Endometrial microvascular endothelial cells (primary cell): ENCODE data around the gene PCSK9. TPM values are rescaled to one million over a fixed set of nuclear protein-coding genes. Genes with fewer than 3 reads are reported as not detected.

ENCODE experiments used
- in situ Hi-C: cut with HindIII; loops from 2 replicates; pipeline ENCODE4 v1.10.0; 2017; ENCODE audit warnings: low sequenced_read_pairs, low pct_unique_long_range_greater_than_20kb; ENCODE audit errors: inconsistent ontology term
- total RNA-seq: library from RNA; depleted of rRNA; stranded (reverse); fragments of >200 nt; gene quantifications from one replicate; pipeline ENCODE4 v1.2.3, GENCODE V29; 2015; ENCODE audit errors: inconsistent ontology term

Gene PCSK9
- total RNA-seq, 1 donor from 2014 or later, result not detected

DNA sequence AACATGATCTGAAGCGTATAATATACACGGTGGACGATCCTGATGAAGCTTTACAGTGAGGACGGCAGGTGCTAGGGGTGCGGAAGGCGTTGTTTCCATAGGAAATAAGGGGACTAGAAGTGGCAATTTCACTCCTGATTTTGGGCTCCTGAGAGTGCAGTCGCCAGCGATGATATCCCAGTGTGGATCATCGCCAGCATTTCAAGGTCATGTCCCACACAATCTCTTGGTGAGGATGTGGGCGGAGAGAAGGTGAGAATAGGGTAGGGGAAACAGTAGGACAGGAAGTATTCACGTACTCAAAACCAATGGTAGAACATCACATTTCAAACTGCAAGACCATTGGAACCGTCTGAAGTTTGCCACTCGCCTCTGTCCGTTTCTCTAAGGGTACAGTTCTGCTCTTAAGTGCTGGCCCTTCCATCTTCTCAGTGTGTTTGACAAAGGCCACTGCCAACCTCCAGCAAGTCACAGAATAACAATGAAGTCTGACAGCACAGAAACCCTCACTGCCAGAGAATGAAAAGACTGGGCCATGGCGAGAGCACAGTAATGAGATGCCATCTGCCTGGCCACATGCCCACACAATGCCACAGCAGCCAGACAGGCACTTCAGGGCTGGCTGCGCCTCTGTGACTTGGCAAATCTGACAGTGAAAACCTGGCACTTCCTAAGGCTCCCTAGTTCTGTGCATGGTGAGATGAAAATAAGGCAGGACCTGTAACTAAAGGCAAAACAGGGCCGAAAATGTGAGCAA, 27.9 kb downstream of the PCSK9 start:
- in situ Hi-C loops, result no loop called here

DNA sequence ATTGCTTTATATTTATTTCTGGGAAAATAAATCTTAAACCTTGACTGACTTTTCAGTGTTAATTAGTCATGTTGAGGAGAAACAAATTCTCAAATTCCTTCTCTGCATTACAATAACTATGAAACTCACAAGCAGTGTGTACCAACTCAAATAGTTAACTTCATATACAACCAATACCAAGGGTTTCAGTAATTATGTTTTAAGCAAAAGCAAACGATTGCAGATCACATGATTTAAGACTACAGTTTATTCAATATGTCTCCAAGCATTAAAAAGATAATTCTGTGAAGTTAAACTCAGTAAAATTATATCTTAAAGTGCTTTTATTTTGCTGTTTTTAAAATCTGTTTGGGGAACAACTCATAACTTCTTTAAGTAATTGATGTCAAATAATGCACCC, 28.6 kb downstream of the PCSK9 start:
- in situ Hi-C loops, result no loop called here

DNA sequence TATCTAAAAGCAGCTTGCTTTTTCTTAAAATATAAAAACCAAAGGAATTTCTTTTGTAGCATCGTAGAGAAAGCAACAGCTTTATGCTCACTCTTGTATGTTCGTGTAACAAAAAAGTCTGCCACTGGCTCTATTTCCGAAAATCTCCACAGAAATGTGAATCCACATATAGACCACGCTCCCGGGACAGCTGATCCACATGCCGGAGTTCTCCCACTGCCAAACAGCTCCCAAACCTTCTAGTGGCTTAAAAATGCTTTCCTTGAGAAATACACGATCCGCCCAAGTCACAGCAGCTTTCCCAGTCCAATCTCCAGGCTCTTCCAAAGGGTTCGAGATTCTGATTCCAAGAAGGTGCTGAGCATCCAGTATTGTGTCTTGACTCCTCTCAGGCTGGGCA, 29.3 kb downstream of the PCSK9 start:
- in situ Hi-C loops, result no loop called here

DNA sequence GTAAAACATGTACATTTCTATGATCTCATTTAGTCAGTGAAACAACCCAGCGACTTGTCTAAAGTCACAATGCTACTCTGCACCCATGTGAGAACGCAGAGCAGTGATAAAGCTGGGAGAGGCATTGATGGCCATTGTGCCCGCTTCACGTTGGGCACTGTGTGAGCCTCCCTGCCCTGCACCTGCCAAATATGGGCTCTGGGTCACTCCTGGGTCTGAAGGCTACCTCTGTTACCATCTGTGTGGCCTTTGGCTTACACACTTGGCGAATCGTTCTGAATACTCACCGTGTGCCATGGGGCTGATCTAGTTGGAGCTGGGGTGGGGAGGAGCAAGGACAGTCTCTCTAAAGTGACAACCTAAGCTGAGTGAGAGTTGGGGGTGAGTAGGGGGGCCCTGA, 29.9 kb downstream of the PCSK9 start:
- in situ Hi-C loops, result no loop called here

DNA sequence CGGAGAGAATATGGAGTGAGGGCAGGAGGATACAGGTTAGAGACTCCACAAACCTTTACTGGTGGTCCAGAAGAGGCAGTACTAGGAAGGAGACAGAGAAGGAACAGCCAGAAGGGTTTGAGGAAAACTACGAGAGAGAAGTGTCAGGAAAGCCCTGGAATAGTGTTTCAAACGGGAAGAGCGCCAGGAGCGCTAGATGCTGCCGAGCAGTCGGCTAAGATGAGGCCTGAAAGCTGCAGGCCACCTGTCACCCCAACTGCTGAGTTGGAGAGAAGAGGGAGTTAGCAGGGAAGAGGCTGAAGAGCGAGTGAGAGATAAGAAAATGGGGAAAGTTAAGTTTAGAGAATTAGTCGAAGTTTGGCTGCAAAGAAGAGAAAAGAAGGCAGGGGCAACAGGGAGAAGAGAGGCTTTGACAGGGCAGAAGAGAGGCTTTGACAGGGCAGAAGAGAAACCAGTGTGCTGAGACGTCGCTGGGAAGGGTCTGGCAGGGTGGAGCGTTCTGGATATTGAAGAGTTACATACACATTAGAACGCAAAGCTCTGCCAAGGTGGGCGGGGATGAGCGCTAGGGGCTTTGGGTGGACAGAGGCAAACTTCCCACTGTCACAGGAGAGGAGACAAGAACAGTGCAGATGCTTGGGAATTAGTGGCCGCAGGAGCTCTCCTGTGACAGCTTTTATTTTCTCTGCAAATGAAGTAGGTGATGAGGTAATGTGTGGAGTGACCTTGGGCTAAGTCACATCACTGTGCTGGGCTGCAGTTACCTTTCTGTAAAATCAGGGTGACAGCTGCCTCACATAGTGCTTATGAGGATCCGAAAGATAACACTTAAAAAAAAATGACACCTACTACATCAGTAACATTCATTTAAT, 31.2 kb downstream of the PCSK9 start:
- in situ Hi-C loops, result no loop called here

DNA sequence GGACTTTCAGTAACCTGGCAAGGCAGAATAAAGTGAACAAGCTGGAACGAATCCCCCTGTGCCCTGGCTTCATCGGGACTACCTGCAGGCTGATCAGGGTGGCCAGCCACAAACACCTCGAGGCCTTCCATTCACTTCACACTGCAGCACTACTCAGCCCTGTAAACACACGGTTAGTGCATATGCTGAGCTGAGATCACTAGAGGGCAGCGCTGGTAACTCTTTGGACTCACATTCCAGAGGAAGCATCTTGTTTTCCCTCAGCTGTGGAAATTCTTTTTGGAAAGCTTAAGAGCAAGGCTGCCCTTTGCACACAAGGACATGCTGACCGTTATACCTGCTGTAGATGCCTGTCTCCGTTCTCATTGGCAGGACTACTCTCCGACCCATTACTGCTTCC, 32.1 kb downstream of the PCSK9 start:
- in situ Hi-C loops, result no loop called here

DNA sequence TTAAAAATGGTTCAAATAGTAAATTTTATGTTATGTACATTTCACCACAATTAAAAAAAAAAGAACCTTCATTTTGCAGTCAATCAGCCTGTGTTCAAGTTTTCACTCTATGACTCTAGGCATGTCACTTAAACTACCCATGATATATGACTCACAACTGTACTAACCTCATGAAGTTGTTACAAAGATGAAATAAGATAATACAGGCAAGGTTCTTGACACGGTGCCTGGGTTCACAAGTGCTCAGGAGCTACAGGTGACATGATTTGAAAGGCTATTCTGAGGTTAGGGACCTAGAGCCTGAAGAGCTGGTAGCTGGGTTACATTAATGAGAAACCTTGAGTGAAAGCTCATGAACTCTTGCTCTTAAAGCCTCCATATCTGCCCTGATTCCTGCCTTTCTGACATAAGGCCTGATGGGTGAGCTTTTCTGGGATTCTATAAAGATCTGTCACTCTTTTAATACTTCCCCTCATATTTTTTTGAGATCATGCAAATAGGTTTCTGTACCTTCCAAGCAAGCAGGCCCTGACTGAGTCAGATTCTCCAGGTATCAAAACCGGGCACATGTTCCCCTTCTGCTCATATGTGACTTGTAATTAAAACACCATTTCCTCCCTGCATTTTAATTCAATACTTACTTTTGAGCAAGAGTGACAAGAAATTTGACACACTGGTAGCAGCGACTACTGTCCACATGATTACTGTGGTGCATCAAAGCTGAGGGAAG, 34.0 kb downstream of the PCSK9 start:
- in situ Hi-C loops, result no loop called here

DNA sequence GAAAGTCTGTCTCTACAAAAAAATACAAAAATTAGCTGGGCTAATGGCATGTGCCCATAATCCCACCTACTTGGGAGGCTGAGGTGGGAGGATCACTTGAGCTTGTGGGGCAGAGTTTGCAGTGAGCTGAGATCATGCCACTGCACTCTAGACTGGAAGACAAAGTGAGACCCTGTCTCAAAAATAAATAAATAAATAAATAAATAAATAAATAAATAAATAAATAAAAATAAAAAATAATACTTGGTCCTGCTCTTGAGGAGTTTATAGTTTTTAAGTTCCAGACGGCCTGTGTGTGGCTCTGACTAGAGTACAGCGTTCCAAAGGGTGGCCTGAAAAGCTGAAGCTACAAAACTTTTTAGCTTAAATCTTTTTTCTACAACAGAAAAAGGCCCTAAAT, 35.1 kb downstream of the PCSK9 start:
- in situ Hi-C loops, result no loop called here

DNA sequence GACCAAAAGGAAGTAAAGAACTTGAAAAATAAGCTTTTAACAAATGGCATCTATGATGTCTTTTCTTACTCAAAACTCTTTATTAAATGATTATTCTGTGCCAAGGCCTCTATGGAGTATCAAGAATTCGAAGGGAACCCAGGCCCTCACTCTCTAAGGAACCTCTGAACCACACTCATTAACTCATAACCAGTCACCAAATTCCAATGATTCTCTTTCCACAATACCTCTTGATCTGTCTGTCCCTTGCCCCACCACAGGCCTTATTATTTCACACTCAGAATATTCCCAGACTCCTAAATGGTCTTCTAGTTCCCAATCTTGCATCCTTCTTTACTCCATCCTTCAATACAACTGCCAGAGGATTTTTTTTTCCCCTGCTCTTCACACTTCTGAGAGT, 37.0 kb downstream of the PCSK9 start:
- in situ Hi-C loops, result no loop called here

DNA sequence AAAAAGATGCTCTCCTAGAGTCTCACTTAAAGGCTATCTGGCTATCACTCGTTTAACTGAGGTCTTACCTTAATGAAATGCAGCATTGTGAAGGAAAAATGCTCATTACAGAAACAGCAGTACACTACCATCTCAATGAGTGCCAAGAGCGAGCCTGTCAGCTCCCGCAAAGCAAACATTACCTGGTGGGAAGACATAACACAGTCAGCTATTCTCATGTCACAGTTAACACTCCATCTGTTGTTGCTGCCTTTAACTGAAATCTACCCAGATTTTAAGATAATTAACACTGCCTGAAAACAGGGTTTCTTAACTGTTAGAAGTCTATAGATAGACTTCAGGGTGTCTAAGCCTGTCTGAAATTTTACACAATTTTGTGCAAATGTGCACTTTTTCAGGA, 39.1 kb downstream of the PCSK9 start:
- in situ Hi-C loops, result no loop called here

DNA sequence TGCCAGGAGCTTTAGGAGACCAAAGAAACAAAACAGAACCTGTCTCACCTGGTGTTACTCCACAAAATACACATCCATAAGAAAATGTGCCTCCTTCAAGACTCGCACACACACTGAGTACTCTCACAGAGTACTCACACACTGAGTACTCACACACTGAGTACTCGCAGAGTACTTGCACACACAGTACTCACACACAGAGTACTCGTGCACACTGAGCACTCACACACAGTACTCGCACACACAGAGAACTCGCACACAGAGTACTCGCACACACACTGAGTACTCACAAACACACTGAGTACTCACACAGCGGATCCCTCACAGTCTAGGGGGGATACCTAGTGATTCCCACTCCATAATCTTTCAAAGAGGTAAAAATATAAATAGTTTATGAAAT, 40.3 kb downstream of the PCSK9 start:
- in situ Hi-C loops, result no loop called here

DNA sequence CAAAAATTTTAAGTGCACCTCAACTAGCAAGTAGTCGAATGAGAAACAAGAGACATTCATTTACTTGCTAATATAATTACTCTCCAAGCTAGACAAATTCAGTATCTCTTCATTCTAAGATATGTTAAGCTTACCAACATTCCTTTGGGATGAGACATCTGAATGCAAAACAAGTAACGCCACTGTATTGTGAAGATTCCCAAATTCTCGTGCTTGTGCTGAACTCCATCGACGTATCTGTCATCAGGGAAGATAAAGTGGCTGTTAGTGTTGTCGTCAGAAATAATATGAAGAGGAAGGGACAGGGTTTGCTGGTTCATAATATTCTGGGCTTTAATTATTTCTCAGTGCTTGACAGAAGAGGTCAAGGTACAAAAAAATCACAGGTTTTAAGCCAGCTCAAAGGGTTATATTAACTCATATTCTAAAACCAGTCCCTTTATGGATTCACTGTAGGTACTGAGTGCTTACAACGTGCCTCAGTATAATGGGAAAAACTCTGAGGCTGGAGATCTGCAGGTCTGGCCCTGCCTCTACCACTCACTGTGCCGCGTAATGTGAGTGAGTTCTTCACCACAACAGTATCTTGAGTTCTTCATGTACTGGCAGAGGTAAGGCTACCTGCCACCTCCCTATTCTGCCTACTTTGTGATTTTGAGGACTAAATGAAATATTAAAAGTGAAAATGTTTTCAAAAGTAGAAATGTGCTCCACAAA, 42.0 kb downstream of the PCSK9 start:
- in situ Hi-C loops, result no loop called here

DNA sequence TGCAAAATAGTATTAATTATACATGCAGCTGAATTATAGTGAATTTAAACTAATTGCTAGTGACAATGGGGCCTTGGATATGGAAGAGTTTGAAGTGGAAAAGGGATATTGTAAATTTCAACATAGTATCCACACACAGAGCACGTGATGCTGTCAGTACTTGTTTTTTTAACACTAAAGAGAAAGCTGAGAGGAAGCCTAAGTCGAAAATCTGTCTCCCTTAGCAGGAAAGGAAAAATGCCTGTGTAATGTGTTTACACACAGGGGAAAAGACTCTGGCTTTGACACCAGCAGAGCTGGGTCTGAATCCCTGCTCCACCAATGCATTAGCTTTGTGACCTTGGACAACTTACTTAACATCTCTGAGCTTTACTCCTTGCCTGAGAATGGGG, 42.6 kb downstream of the PCSK9 start:
- in situ Hi-C loops, result no loop called here

DNA sequence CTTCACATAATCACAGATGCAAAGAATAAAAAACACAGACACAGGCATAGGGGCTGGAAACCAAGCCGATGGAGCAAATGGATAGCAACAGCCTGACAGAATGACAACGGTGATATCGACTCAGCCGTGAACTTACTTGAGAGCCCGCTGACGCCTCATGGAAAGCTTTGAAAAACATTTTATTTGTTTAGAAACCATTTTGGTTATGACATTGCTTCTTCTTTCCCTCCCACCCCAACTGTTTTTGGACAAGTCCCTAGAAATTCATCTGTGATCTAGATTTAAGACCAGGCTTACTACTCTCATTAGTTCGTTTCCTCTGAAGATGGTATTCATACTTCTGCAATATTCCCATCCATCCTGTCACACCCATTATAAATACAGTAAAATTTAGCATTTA, 44.9 kb downstream of the PCSK9 start:
- in situ Hi-C loops, result no loop called here

DNA sequence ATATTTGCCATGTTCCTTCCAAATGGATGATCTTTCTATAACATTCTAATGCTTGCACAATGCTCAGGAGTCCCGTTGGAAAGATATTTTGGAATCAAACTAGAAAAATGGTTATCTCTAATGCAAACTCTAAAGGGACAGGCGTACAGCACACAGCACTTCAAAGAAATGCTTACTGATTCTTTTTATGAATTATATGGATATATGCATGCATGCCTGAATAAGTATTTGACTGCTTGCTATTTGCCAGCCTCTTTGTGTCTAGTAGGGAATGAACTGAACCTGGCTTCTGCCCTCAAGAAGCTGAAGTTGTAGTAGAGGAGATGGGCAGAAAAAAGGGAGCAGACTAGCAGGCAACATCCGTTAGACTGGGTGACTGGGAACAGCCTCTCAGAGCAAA, 48.1 kb downstream of the PCSK9 start:
- in situ Hi-C loops, result no loop called here

DNA sequence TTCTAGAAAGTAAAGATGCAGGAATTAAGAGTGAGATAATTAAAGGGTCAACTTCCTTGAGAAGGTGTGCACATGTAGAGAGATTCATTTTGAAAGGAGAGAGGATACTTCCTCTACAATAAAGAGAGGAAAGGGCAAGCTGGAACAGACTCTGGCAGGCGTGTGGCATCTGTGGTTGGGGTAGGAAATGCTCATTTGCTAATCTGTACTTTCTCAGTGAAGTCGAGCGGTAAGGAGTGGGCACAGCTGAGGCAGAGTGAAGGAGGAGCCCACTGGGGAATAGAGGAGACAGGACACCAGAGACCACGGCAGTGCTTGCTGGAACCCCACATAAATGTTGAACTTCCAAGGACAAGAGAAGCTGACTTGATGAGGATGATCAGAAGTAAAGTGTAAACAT, 49.1 kb downstream of the PCSK9 start:
- in situ Hi-C loops, result no loop called here

DNA sequence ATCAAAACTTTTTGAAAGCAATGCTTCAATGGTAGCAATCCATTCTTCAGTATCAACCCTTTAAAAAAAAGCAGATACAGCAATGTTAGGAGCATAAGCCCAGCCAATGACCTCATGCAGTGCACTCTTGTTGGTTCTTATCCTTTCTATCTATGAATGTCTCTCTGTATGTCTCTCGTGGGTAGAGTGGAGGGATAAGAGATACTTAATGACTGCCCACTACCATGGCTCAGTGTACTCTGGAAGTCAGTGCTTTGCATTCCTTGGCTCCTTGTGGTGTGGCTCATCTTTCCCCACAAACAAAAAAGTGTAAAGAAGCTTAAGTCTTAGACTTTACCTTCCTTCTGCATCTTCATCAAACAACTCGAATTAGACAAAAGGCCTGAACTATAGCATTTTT, 50.3 kb downstream of the PCSK9 start:
- in situ Hi-C loops, result no loop called here

DNA sequence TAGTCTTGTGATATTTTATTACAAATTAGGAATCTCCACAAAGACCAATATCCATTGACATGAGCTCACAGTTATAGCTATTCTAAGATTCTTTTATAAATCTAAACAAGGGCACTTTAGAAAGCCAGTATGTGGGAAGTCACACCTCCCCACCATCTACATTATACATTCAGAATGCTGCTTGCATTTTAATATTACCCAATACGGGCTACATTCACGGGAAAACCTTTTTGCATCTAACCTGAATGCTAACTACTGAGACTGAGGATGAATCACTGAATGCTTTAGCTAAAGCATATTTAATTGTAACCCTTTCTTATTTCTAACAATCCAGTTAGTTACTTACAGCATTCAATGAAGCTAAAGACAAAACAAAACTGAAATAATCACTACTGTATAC, 53.1 kb downstream of the PCSK9 start:
- in situ Hi-C loops, result no loop called here

DNA sequence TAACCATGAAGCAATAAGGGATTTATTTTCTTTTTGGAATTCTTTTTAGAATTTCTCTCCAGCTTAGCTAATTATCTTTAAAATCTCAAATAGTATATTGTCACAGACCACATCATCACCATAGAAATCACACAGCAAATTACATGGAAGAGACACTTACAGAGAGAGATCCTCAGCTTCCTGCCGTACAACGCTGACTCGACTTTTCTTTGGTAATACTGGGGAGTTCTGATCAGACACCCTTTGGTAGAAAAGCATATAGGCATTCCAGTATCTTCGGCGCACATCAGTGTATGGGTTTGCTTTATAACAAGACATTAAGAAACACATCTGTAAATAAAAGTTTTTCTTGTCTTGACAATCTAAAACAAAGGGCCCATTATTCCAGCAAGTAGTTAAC, 55.7 kb downstream of the PCSK9 start:
- in situ Hi-C loops, result no loop called here
